Erythroblast (primary cell): ENCODE results near the gene CPXM1.
"Not testable (repeated sequence)": the region's sequence is repeated elsewhere in the genome, so short reads cannot be mapped to it uniquely, and the experiment has no call there.

Source experiments
- DNase-seq, 2 experiments: peaks; one replicate each; lab custom pipeline; 2025; lab: John Stamatoyannopoulos, UW
- GATA1 ChIP-seq: IDR thresholded peaks from 2 replicates; pipeline ENCODE4 v1.6.1; 2011; ENCODE audit warnings: low read depth, mild to moderate bottlenecking, control low read depth, low read length, moderate library complexity
- POLR2A ChIP-seq: IDR thresholded peaks from 2 replicates; pipeline ENCODE4 v1.6.1; 2011; ENCODE audit warnings: mild to moderate bottlenecking, low read length

Gene CPXM1

GRCh38 chr20:2778602-2779321 is 21.7 kb downstream of the CPXM1 start:
- no peak for DNase-seq
- TF ChIP-seq POLR2A: no peak
- TF ChIP-seq GATA1: no peak

GRCh38 chr20:2775139-2775538 is 25.3 kb downstream of the CPXM1 start:
- no peak for DNase-seq
- TF ChIP-seq GATA1: no peak
- no peak for TF ChIP-seq POLR2A

- no peak for TF ChIP-seq GATA1
- no peak for TF ChIP-seq POLR2A
- no peak for DNase-seq
Measured at GRCh38 chr20:2773812-2774211, 26.6 kb downstream of the CPXM1 start.

DNA sequence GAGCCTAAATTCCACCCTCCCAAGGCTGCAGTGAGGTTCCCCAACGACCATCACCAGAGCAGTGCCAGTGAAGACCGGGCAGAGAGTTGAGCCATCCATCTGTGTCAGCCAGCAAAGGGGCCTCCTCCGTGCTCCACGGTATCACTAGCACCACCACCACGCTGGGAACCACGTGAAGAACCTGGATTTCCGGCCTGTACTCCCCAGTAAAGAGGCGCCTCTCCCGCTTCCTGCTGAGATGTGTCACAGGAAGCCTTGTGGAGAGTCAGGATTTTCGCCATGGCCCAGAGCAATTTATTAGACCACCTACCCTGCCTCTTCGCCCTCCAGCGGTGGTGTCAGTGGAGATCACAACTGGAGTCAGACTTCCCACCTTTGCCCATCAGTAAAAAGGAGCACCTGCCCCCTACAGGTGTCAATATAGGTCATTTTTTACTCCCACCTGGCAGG is 28.8 kb downstream of the CPXM1 start:
- no peak for DNase-seq
- TF ChIP-seq POLR2A: no peak
- TF ChIP-seq GATA1: no peak

DNA sequence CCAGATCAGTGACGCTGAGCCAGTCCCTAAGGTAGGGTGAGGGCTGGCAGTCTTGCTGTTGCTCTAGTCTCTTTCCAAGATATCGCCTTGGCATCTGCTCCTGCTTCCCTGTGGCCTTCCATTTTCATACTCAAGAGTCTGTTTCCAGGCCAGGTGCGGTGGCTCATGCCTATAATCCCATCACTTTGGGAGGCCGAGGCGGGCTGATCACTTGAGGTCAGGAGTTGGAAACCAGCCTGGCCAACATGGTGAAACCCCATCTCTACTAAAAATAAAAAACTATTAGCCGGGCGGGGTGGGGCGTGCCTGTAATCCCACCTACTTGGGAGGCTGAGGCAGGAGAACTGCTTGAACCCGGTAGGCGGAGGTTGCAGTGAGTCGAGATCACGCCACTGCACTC is 30.3 kb downstream of the CPXM1 start:
- not testable (repeated sequence) for DNase-seq

GRCh38 chr20:2768632-2769015 is 31.8 kb downstream of the CPXM1 start:
- DNase-seq: no peak
- no peak for TF ChIP-seq POLR2A
- no peak for TF ChIP-seq GATA1

- TF ChIP-seq GATA1: no peak
- no peak for DNase-seq
Measured at GRCh38 chr20:2767768-2768631, 32.4 kb downstream of the CPXM1 start.

- no peak for TF ChIP-seq POLR2A
- TF ChIP-seq GATA1: no peak
Measured at GRCh38 chr20:2763186-2763585, 37.2 kb downstream of the CPXM1 start.

DNA sequence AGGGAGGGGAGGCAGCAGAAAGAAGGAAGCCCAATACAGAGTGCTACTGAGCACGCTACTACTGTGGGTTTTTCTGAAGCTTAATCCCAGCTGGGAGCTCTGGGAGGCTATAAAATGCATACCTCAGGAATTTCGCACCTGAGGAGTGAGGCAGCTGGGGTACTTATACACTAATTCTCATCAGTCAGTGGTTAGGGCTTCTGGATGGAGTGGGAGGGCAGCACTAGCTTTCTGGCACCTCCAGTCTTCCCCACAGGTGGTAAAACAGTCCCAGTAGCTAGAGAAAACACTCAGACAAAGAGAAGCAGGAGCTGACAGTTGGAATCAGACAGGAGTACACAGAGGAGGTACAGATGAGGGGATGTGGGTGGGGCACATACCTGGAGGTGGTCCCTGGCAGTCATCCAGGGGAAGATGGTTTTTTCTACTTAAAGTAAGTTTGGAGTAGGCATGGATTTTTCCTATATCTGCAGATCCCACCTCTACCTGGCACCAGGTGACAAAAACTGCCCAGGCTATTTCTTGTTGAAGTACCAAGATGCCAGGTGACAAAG is 37.8 kb downstream of the CPXM1 start:
- no peak for DNase-seq
- TF ChIP-seq GATA1: no peak
- TF ChIP-seq POLR2A: no peak

More at GRCh38 chr20:2763186-2763585, 37.2 kb downstream of the CPXM1 start:
- DNase-seq: no peak

GRCh38 chr20:2761885-2762284 is 38.5 kb downstream of the CPXM1 start:
- no peak for DNase-seq
- TF ChIP-seq POLR2A: no peak
- TF ChIP-seq GATA1: no peak

- DNase-seq: no peak
- TF ChIP-seq POLR2A (no peak), GATA1 (no peak)
Measured at GRCh38 chr20:2760952-2761305, 39.5 kb downstream of the CPXM1 start.

GRCh38 chr20:2760297-2760951 is 40.0 kb downstream of the CPXM1 start:
- DNase-seq: no peak
- TF ChIP-seq GATA1: no peak

DNA sequence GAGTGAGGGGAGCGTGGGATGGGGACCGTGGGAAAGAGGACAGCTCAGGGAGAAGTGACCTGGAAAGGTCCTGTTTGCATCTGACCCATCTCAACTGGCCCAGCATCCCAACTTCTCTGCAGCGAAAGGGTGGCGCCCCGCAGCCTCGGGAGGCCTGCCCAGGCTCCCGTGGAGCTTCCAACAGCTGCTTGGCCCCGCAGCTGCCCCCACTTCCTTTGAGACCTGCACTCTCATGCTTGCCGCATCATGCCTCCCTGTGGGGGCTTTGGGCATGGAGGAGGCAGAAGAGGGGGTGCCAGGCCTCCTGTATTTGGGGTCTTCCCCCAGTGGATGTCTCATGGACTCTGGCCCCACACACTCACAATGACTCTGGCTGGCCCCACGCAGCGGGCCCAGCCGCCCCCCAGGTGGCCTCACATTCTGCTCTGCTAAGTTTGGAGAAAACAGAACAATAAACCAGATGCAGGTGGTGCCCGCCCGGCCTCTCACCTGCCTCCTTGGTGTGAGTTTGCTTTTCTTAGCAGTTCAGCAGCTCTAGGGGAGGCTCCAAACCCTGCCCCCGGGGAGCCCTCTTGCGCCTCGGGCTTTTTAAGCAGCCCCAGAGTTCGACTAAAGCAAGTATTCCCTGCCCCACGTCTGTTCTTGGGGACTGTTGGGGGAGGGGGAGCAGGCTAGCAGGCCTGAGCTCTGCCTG is 40.7 kb downstream of the CPXM1 start:
- DNase-seq: no peak
- TF ChIP-seq POLR2A (no peak), GATA1 (no peak)

- TF ChIP-seq GATA1: no peak
- no peak for TF ChIP-seq POLR2A
Measured at GRCh38 chr20:2759143-2759542, 41.3 kb downstream of the CPXM1 start.

More at GRCh38 chr20:2759143-2759542, 41.3 kb downstream of the CPXM1 start:
- no peak for DNase-seq
